Hematopoietic multipotent progenitor cell (in vitro differentiated cells): ENCODE measurements around the gene CAPNS1. TPM values are rescaled to one million over a fixed set of nuclear protein-coding genes. Genes with fewer than 3 reads are reported as not detected.

Experiments used
- DNase-seq, 3 donors: peaks; one replicate each; pipeline ENCODE4 v3.0.0-alpha.2; 2011 to 2015; ENCODE audit warnings: low read depth in 2 of 3, low spot score in 2 of 3
- total RNA-seq: library from RNA; depleted of rRNA; stranded (reverse); fragments of >200 nt; gene quantifications from one replicate; pipeline ENCODE4 v1.2.3, GENCODE V29; 2012

The CAPNS1 gene
- 573 TPM for total RNA-seq

GRCh38 chr19:36139473-36140303, at the start of gene CAPNS1:
Gene CAPNS1, plus strand, starts transcription at chr19:36140066. Its CDS starts 946 bp downstream, at chr19:36141012.
- DNase-seq = peak; percentile 83 to 98 (median 97)

- DNase-seq = no peak
Measured at GRCh38 chr19:36090910-36091695, 48.8 kb upstream of the CAPNS1 start.

- no peak for DNase-seq
Measured at GRCh38 chr19:36092566-36092965, 47.3 kb upstream of the CAPNS1 start.

- DNase-seq = no peak
Measured at GRCh38 chr19:36093146-36093662, 46.7 kb upstream of the CAPNS1 start.

GRCh38 chr19:36093687-36094086, 46.2 kb upstream of the CAPNS1 start:
- DNase-seq = no peak

GRCh38 chr19:36097036-36097435, 42.8 kb upstream of the CAPNS1 start:
- DNase-seq = no peak

GRCh38 chr19:36099166-36099785, 40.6 kb upstream of the CAPNS1 start:
- DNase-seq = no peak

GRCh38 chr19:36100476-36100875, 39.4 kb upstream of the CAPNS1 start:
- DNase-seq = peak in 1 of 3 donors; percentile 13

- no peak for DNase-seq
Measured at GRCh38 chr19:36101550-36102327, 38.1 kb upstream of the CAPNS1 start.

GRCh38 chr19:36103040-36103626, 36.7 kb upstream of the CAPNS1 start:
- no peak for DNase-seq

- DNase-seq = no peak
Measured at GRCh38 chr19:36103842-36104552, 35.9 kb upstream of the CAPNS1 start.

GRCh38 chr19:36106441-36106840, 33.4 kb upstream of the CAPNS1 start:
- DNase-seq = no peak

GRCh38 chr19:36106991-36107390, 32.9 kb upstream of the CAPNS1 start:
- no peak for DNase-seq

GRCh38 chr19:36108684-36109083, 31.2 kb upstream of the CAPNS1 start:
- no peak for DNase-seq

GRCh38 chr19:36110487-36111199, 29.2 kb upstream of the CAPNS1 start, which contains the start of gene OVOL3:
Gene OVOL3, plus strand, starts transcription at chr19:36111143. Its CDS starts 60 bp downstream, at chr19:36111203.
- DNase-seq = no peak

GRCh38 chr19:36111200-36111539, 28.7 kb upstream of the CAPNS1 start:
- DNase-seq = no peak

- DNase-seq = no peak
Measured at GRCh38 chr19:36112678-36113077, 27.2 kb upstream of the CAPNS1 start.

GRCh38 chr19:36113425-36113824, 26.4 kb upstream of the CAPNS1 start:
- no peak for DNase-seq
